Right ventricle myocardium superior (tissue), 1 donor: ENCODE measurements around the gene ATP5PF. TPM values are rescaled to one million over a fixed set of nuclear protein-coding genes. Genes with fewer than 3 reads are reported as not detected.
"Not testable (repeated sequence)": the region's sequence is repeated elsewhere in the genome, so short reads cannot be mapped to it uniquely, and the experiment has no call there.

Experiments used
- ATAC-seq: fragments of 200-7000 bp; cut with Tn5 transposase; one replicate; pipeline ENCODE4 v1.9.1; 2020; ENCODE audit warnings: mild to moderate bottlenecking; ENCODE audit not compliant: poor library complexity
- DNase-seq: peaks from one replicate; pipeline ENCODE4 v3.0.0-alpha.2; 2020
- intact Hi-C: fragments of 100-400 bp; cut with DNase I; formaldehyde crosslinking; loops from one replicate; pipeline ENCODE4 v1.11.2; 2022
- total RNA-seq: library from RNA; stranded (reverse); fragmentation: NEBNext Ultra II Directional; extraction: Animal tissue kit (Norgen Biotek cat#: 25700); gene quantifications from one replicate; pipeline ENCODE4 v1.2.1, GENCODE V29; 2021
- donor health status: DM: no; HTN: yes; CAD: no; lungs with severe emphysema.

Gene ATP5PF
- total RNA-seq, 1 donor from 2014 or later = 940 TPM

- ATAC-seq (peak; percentile 45), DNase-seq (no peak)
- intact Hi-C loops = no loop called here
Observed at GRCh38 chr21:25733859-25734653, 648 bp downstream of the ATP5PF start.

GRCh38 chr21:25732091-25732760, 2.5 kb downstream of the ATP5PF start:
- DNase-seq (no peak), ATAC-seq (no peak)

DNA sequence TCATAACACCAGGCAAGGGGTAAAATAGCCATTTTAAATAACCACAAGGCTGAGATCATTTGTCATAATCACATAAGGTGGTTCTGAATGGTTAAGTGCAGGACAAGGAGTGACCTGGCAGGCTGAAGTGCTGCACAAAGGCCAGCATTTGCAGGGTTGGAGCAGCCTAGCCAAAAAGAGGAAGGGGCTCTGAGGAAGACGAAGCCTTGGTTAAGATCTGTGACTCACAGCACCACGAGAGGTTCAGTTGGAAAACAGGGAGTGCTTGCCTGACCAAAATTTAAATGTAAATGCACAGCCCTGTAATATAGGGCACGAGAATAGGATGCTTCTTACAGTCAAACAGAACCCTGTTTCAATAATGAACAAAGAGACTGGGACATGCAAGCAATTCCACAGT, 12.1 kb downstream of the ATP5PF start:
- intact Hi-C loops = no loop called here
- ATAC-seq (no peak), DNase-seq (no peak)

More at GRCh38 chr21:25732091-25732760, 2.5 kb downstream of the ATP5PF start:
- intact Hi-C loops = no loop called here

DNA sequence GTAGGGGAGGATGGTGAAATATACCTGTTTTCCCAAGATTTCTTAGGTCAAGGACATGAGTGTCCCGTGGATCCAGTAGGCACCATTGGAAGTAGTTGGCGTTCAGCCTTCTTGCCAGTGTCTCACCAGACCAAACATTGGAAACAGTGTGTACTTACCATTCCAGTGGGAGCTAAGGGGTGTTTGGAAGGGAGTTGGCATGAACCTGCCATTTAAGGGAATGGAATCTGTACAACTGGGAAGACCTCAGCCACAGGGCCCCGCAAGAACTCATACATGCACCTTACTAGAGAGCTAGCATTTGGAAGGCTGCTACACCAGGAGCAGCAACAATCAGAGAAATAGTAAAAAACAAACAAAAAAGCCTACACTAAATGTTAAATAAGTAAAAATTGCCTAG, 12.7 kb downstream of the ATP5PF start:
- DNase-seq (no peak), ATAC-seq (peak; percentile 24)
- intact Hi-C loops = no loop called here

GRCh38 chr21:25717491-25718147, 17.1 kb downstream of the ATP5PF start:
- intact Hi-C loops = no loop called here
- DNase-seq (no peak), ATAC-seq (peak; percentile 43)

DNA sequence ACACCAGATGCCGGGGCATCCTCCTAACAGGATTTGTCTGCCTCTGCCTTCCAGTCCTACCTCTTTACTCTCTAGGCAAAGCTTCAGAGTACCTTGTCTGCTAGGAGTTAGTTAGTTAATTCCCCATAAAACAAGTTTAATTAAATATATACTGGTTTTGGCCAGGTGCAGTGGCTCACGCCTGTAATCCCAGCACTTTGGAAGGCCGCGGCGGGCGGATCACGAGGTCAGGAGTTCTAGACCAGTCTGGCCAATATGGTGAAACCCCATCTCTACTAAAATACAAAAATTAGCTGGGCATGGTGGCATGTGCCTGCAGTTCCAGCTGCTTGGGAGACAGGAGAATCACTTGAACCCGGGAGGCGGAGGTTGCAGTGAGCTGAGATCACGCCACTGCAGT, 20.6 kb downstream of the ATP5PF start:
- intact Hi-C loops, DNase-seq, ATAC-seq: not testable (repeated sequence)

- DNase-seq (no peak), ATAC-seq (no peak)
- intact Hi-C loops = no loop called here
Observed at GRCh38 chr21:25710550-25710949, 24.2 kb downstream of the ATP5PF start.

GRCh38 chr21:25709684-25710265, 24.9 kb downstream of the ATP5PF start:
- ATAC-seq (no peak), DNase-seq (no peak)
- intact Hi-C loops = no loop called here

DNA sequence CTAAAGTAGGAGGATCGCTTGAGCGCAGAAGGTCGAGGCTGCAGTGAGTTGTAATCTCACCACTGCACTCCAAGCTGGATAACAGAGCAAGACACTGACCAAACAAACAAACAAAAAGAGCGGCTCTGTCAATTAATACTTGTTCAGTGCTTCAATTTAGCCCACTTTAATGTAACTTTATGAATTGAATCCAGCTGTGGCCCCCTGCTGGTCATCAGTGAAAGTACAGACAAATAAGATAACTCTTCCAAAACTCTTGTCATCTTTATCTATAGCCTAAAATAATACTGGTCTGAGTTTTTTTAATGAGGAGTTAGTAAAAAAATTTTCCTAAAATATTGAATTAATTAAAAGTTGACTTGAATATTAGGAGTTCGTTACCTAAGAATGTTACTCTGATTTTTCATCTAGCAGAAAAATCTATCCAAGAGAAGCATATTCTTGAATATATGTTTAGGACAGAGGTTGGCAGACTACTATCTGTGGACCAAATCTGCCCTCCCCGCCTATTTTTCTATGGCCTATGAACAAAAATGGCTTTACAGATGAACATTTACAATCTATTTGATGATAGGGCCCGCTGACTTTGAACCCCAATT, 26.1 kb downstream of the ATP5PF start:
- intact Hi-C loops = loop anchor here (1.0 kb wide), 1 partner anchor 101 kb away; the partner anchor contains the start of gene MRPL39
- DNase-seq = peak; percentile 41
- peak; percentile 51 for ATAC-seq

DNA sequence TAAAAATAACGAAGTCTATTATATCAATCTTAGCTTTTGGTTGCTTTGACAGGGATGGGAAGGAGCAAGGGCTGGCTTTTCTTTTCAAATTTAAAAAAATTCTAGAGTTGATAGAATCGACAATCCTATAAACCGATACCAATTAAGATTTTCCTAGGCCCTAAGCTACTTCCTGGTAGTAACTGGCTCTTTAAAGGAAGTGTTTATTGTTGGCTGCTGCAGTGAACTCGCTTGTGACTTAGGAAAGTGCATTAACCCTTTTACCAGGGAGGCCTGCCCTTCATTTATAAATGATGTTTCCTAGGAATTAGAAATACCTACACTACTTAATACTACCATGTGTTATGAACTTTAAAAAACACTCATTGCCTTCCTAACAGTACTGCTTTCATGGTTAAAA, 33.2 kb downstream of the ATP5PF start:
- no peak for ATAC-seq
- DNase-seq = no peak
- intact Hi-C loops = no loop called here

DNA sequence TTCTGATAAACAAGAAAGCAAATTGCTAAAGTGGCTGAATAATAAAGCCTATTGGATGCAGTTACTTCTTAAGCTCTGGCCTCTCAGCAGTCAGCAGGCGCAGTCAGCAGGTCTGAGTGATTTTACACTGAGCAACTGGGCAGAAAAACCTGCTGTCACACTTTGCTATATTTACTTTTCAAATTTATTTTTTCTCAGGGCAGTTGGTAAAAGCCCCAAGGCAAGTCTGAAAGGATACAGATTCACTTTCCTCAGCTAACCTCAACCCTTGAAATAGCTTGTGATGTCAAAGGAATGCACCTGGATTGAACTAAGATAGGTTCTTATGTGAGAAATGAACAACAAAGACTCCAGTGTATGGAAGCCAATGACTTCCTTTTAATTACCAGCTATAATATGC, 34.0 kb downstream of the ATP5PF start:
- intact Hi-C loops = no loop called here
- no peak for DNase-seq
- no peak for ATAC-seq

DNA sequence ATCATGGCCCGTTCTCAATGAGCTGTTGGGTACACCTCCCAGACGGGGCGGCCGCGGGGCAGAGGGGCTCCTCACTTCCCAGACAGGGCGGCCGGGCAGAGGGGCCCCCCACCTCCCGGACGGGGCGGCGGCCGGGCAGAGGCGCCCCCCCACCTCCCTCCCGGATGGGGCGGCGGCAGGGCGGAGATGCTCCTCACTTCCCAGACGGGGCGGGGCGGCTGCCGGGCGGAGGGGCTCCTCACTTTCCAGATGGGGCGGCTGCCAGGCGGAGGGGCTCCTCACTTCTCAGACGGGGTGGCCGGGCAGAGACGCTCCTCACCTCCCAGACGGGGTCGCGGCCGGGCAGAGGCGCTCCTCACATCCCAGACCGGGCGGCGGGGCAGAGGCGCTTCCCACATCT, 39.2 kb downstream of the ATP5PF start:
- ATAC-seq, DNase-seq, intact Hi-C loops: not testable (repeated sequence)

DNA sequence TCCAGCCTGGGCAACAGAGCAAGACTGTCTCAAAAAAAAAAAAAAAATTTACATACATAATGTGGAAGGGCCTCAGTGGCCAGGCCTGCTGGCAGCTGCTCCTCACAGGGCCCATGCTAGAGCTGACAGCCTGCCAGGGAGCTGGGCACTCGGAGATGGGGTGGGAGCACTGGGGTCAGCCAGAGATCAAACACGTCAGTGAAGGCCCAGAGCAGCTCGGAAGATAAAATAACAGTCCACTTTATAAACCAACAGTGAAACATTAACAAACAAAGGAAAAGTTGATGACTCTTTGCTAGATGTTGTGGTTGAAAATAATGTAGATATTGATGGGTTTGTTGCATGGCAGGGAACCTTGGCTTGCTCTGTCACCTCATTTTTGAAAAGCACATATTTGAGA, 42.7 kb downstream of the ATP5PF start:
- ATAC-seq (peak; percentile 63), DNase-seq (peak; percentile 46)
- intact Hi-C loops = no loop called here

DNA sequence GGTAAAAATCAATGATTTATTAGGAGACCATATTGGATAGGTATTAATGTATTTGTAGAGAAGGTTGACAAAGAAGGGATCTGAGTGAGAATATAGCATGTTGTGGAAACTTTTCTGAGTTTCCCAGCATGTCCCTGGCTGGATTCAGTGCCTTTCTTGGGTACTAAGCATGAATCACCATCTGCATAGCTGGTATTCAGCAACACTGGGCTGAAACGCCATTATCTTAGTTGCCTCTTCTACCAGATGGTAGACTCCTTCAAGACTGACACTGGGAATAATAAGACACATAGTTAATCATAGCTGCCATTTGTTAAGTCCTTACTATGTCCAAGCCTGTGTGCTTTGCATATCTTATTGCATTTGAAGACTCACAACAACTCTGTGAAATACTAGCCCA, 45.5 kb downstream of the ATP5PF start:
- intact Hi-C loops = no loop called here
- ATAC-seq (no peak), DNase-seq (no peak)

DNA sequence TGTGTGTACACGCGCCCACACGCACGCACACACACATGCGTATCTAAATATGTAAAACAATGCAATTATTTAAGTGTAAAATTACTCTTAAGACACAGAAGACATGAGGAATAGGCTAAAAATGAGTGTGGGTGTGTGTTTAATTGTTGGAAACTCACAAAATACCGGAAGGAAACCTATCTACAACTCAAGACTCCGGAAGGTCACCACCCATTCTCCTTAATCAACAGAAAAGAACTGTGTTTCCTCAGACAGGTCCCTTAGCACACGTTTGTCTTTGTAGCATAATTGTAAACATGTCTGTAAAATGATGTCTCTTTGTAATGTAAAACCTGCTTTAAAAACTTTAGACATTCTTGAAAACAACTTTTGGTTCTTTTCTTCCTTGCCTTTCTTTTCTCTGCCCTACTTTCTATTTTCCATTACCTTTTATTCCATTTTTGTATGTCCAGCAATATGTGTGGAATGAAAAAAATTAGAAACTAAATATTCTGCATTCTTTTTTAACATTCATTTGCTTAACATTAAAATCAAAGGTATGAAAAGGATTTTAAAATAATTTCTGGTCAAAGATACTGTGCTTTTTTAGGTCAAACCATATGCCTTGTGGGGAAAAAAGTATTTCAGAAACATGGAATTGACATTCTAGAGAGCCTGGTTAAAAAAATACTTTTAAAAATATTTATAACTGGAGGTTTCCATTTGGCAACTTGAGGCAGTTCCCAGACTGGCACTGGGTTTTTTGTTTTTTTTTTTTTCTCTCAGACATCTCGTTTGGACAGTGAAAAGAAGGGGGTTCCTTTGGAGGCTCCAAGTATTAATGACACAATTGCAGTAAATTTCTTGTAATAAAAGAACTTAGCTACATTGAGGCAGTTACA, 46.2 kb downstream of the ATP5PF start:
- intact Hi-C loops = no loop called here
- ATAC-seq = no peak

GRCh38 chr21:25687787-25688186, 46.9 kb downstream of the ATP5PF start:
- intact Hi-C loops = no loop called here
- ATAC-seq = no peak

More for the DNA sequence above, 46.2 kb downstream of the ATP5PF start:
- DNase-seq = no peak

DNA sequence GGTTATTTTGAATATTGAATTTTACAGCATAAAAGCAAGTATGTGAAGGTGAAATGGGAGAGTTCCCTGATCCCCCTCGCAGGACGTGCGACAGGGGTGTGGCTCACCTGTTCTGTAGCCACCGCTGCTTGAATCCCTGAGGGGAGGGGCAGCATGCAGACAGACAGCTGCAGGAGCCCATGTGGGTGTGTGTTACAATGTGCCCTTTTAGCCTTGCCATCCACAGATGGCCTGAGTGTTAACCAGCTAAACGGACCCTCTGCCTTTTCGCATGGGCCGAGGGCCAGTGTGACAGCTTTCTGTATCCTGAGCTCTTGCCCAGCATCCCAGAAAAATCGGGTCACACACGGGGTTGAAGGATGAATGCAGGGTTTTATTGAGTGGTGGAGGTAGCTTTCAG, 52.3 kb downstream of the ATP5PF start:
- no peak for DNase-seq
- intact Hi-C loops = no loop called here
- ATAC-seq = no peak

More at GRCh38 chr21:25687787-25688186, 46.9 kb downstream of the ATP5PF start:
- no peak for DNase-seq

DNA sequence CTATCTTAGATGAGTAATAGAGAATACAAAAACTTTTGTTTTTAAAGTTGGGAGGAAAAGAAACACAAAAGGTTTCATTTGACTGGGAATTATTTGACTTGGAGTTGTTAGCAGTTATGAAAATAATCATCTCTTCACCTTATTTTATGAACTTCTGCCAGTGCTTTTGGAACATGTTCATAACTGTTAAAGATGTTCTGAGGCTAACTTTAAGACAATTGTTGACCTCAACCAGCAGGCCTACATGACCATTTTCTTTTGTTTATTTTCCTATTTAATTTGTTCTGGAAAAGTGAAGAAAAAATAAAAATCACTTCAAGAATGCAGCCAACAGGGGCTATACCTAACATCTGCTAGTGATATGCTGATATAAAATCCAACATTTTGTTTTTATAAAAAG, 58.3 kb downstream of the ATP5PF start:
- no peak for ATAC-seq
- intact Hi-C loops = no loop called here

More for the DNA sequence above, 58.3 kb downstream of the ATP5PF start:
- DNase-seq = no peak
